Measurements from ENCODE around the gene TBC1D4.

The TBC1D4 gene

GRCh38 chr13:75236774-75237173 is 245.2 kb downstream of the TBC1D4 start:
- Histone ChIP-seq H3K4me1 (ENCODE audit: insufficient read depth, low read length, poor library complexity, severe bottlenecking) (no peaks in the 10 kb centered on the region), H3K4me2 (ENCODE audit: low read depth, low read length, poor library complexity, severe bottlenecking) (no peak overlapping the region), H2AFZ (ENCODE audit: low read length) (no peak overlapping the region), H3F3A (ENCODE audit: low read depth) (no peaks in the 10 kb centered on the region), H3K4me3 (ENCODE audit: low read length, poor library complexity, severe bottlenecking) (no peak overlapping the region), H3K79me2 (ENCODE audit: insufficient read depth, low read length) (no peaks in the 10 kb centered on the region), H3K9ac (ENCODE audit: low read depth, low read length, poor library complexity, severe bottlenecking) (no peak overlapping the region), H3K36me3 (ENCODE audit: insufficient read depth, low read length) (no peaks in the 10 kb centered on the region), H3K9me3 (ENCODE audit: insufficient read depth, low read depth, low read length) (no peaks in the 10 kb centered on the region), H4K20me1 (ENCODE audit: insufficient read depth, low read length, poor library complexity, severe bottlenecking) (no peaks in the 10 kb centered on the region), H3K9me2 (replicated peaks; ENCODE audit: low read depth, low read length) (no peaks in the 10 kb centered on the region), H3K27me3 (ENCODE audit: insufficient read depth, low read length, poor library complexity, severe bottlenecking) (no peaks in the 10 kb centered on the region)
- TF ChIP-seq, protein P1, sequence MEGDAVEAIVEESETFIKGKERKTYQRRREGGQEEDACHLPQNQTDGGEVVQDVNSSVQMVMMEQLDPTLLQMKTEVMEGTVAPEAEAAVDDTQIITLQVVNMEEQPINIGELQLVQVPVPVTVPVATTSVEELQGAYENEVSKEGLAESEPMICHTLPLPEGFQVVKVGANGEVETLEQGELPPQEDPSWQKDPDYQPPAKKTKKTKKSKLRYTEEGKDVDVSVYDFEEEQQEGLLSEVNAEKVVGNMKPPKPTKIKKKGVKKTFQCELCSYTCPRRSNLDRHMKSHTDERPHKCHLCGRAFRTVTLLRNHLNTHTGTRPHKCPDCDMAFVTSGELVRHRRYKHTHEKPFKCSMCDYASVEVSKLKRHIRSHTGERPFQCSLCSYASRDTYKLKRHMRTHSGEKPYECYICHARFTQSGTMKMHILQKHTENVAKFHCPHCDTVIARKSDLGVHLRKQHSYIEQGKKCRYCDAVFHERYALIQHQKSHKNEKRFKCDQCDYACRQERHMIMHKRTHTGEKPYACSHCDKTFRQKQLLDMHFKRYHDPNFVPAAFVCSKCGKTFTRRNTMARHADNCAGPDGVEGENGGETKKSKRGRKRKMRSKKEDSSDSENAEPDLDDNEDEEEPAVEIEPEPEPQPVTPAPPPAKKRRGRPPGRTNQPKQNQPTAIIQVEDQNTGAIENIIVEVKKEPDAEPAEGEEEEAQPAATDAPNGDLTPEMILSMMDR (conservative IDR thresholded peaks at IDR 0.05; ENCODE audit: low read length), result no peak
- TF ChIP-seq EZH2phosphoT487 (IDR thresholded peaks at IDR 0.05; ENCODE audit: borderline replicate concordance), result no peak
